ENCODE results near the gene NOB1. TPM values are rescaled to one million over a fixed set of nuclear protein-coding genes. Genes with fewer than 3 reads are reported as not detected.

The NOB1 gene
- total RNA-seq, 1 experiment from 2014 or later, result 101 TPM

DNA sequence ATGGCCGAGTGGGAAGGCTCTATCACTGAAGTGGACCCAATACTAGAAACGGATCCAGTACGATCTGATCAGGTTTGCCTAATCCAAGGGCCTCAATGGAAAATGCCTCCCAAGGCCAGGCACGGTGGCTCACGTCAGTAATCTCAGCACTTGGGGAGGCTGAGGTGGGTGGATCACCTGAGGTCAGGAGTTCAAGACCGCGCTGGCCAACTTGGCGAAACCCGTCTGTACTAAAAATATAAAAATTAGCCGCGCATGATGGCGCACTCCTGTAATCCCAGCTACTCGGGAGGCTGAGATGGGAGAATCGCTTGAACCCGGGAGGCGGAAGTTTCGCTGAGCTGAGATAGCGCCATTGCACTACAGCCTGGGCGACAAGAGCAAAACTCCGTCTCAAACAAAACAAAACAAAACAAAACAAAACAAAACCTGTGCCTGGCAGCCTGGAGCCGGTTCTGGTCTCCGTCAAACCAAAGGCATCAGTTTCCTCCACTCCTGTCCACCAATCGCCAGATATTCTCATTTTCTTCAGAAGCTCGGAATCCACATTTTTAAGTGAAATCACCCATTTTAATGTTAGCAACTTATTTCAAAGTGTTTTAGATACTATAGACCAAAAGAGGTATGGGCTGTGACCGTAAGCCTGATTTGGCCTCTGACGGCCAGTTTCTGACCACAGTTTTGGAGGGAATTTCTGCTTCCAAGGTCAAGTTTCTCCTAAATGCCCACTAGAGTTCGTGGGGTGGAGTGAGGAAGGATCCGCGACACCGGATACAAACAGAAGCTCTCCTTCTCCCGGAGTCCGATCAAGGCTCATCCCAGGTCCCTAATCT is 29.0 kb downstream of the NOB1 start:
- no peak overlapping the region for H2AFZ ChIP-seq (ENCODE audit: low read length)
- H3K9ac ChIP-seq (ENCODE audit: extremely low read depth, insufficient read length, low read length), result peak overlapping the region; percentile 90
- peak overlapping the region; percentile 92 to 100 (median 100) for H3K27ac Mint-ChIP-seq
- no peaks in the 10 kb centered on the region; a peak in 1 of 5 replicates for H3K9me3 Mint-ChIP-seq
- H3K27ac ChIP-seq (ENCODE audit: insufficient read length, low read depth, low read length), result peak overlapping the region; percentile 80
- no peak overlapping the region for H4K5ac ChIP-seq (ENCODE audit: insufficient read length, low read depth, low read length)
- no peak overlapping the region for H2BK120ac ChIP-seq (ENCODE audit: low read depth, low read length, poor library complexity, severe bottlenecking)
- H4K91ac ChIP-seq (ENCODE audit: insufficient read length, low read depth, low read length), result no peak overlapping the region
- no peaks in the 10 kb centered on the region for H3K27me3 Mint-ChIP-seq (ENCODE audit: low read depth)
- TF ChIP-seq, protein P1, sequence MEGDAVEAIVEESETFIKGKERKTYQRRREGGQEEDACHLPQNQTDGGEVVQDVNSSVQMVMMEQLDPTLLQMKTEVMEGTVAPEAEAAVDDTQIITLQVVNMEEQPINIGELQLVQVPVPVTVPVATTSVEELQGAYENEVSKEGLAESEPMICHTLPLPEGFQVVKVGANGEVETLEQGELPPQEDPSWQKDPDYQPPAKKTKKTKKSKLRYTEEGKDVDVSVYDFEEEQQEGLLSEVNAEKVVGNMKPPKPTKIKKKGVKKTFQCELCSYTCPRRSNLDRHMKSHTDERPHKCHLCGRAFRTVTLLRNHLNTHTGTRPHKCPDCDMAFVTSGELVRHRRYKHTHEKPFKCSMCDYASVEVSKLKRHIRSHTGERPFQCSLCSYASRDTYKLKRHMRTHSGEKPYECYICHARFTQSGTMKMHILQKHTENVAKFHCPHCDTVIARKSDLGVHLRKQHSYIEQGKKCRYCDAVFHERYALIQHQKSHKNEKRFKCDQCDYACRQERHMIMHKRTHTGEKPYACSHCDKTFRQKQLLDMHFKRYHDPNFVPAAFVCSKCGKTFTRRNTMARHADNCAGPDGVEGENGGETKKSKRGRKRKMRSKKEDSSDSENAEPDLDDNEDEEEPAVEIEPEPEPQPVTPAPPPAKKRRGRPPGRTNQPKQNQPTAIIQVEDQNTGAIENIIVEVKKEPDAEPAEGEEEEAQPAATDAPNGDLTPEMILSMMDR (conservative IDR thresholded peaks at IDR 0.05), result no peak
- H3K4ac ChIP-seq (ENCODE audit: low read depth, low read length), result no peak overlapping the region
- no peak overlapping the region for H2BK12ac ChIP-seq (ENCODE audit: insufficient read length, low read depth, low read length)
- no peak overlapping the region for H3K56ac ChIP-seq (ENCODE audit: insufficient read length, low read depth, low read length)
- no peaks in the 10 kb centered on the region; the same call in 1 of the 2 replicates for H3K4me1 ChIP-seq (ENCODE audit: insufficient read depth, low read length)
- H2BK5ac ChIP-seq (ENCODE audit: insufficient read length, low read length), result no peak overlapping the region
- peaks cover 12% of the 10 kb centered on the region for H3K23me2 ChIP-seq (ENCODE audit: insufficient read length, low read depth, low read length, poor library complexity, severe bottlenecking)
- peaks cover 32 to 43% of the 10 kb centered on the region in 2 experiments for H3K4me1 Mint-ChIP-seq
- no peak overlapping the region for H2BK20ac ChIP-seq (ENCODE audit: low read depth, low read length, poor library complexity, severe bottlenecking)
- H3K9me3 ChIP-seq (ENCODE audit: control insufficient read depth, low read depth, low read length), result no peaks in the 10 kb centered on the region
- WGBS (ENCODE audit: extremely low coverage, insufficient read length, low lambda C conversion rate), result no CpG with 5 or more reads among the region's 32 CpGs
- no peaks in the 10 kb centered on the region for H3K27me3 ChIP-seq (ENCODE audit: insufficient read depth, low read length)
- peak overlapping the region; percentile 81 to 91 for H3K4me3 Mint-ChIP-seq
- no peak overlapping the region for H2AK5ac ChIP-seq (ENCODE audit: insufficient read length, low read length)
- peak; percentile 33 for DNase-seq
- H4K20me1 ChIP-seq (ENCODE audit: control insufficient read depth, insufficient read depth, insufficient read length), result no peaks in the 10 kb centered on the region
- H3K4me2 ChIP-seq (ENCODE audit: insufficient read depth, insufficient read length, low read length), result peak overlapping the region; percentile 78
- H2BK15ac ChIP-seq (ENCODE audit: low read depth, low read length), result no peak overlapping the region
- peak overlapping the region; percentile 92 for H3K14ac ChIP-seq (ENCODE audit: insufficient read depth, low read length)
- H4K8ac ChIP-seq (replicated peaks; ENCODE audit: insufficient read length, low read depth, low read length), result no peak overlapping the region
- H3K36me3 Mint-ChIP-seq (ENCODE audit: insufficient read depth in 1 of 3, low read depth in 3 of 3), result peaks cover 0 to 10% (median 5%) of the 10 kb centered on the region in 3 experiments; a peak in 5 of 7 replicates
- no peak overlapping the region for H3K23ac ChIP-seq (ENCODE audit: insufficient read length, low read depth, low read length)
- H3K18ac ChIP-seq (ENCODE audit: insufficient read length, low read depth, low read length), result peak overlapping the region; percentile 84
- no peaks in the 10 kb centered on the region for H3K79me1 ChIP-seq (ENCODE audit: insufficient read depth, low read depth, low read length, poor library complexity, severe bottlenecking)
- H3K79me2 ChIP-seq (ENCODE audit: insufficient read depth, low read length), result peaks cover 2% of the 10 kb centered on the region; the same call in 1 of the 2 replicates
- no peak overlapping the region for H3T11ph ChIP-seq (ENCODE audit: low read length)

Data from H9 (cell line).